HG03469 (cell line): ENCODE results near the gene ZNF331.
"Not testable (repeated sequence)": the region's sequence is repeated elsewhere in the genome, so short reads cannot be mapped to it uniquely, and the experiment has no call there.

ENCODE experiments used
- ATAC-seq: cut with Tn5 transposase; IDR thresholded peaks from one replicate; pipeline ENCODE4 v1.9.1; 2021; ENCODE audit warnings: mild to moderate bottlenecking, moderate library complexity, moderate number of reproducible peaks; ENCODE audit not compliant: unreplicated experiment

ZNF331 gene

DNA sequence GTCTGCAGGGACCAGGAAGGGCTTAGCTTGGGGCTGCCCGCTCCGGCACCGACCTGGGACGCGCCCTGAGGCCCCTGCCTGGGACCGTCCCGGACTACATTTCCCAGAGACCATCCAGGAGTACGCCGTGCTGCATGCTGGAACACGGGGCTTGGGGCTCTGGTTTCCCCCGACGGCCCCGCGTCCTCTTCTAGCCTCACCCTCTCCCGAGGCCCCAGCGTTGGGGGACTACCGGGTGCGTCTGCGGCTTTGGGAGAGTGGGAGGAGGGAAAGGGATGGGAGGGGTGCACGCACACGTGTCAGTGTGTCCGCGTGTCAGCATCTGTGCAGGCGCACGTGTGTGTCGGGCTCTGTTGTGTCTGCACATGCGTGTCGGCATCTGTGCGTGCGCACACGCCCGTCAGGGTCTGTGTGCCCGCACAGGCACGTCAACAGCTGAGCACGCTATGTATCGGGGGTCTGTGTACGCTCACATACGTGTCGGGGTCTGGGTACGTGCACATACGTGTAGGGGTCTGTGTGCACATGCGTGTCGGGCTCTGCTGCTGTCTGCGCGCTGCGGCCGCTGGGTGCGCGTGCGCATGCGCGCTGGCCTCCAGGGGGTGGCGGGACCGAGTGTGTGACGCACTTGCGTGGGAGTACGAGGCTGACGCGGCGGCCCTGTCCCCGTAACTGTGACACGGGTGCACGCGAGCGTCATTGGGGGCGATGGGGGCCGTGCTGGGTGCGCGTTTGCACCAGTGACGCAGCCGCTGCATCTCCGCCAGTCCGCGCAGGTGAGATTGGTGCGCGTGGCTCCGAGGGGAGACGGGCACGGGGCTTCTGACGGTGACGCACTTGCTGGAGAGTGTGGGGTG, at the start of gene ZNF331:
Gene ZNF331 (plus strand): TSS at position 625 of the 857 bp plus-strand sequence. CDS start 31,232 bp downstream, outside the sequence.
- peak; percentile 51 for ATAC-seq

DNA sequence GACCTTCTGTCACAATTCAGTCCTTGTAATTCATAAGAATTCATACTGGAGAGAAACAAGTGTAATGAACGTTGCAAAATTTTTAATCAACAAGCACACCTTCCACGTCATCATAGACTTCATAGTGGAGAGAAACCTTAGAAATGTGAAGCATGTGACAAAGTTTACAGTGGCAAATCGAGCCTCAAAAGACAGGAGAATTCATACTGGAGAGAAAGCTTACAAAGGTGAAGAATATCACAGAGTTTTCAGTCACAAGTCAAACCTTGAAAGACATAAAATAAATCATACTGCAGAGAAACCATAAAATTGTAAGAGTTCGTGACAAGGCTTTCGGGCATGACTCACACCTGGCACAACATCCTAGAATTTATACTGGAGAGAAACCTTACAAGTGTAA, 45.8 kb upstream of the ZNF331 start:
- ATAC-seq, result no peak

DNA sequence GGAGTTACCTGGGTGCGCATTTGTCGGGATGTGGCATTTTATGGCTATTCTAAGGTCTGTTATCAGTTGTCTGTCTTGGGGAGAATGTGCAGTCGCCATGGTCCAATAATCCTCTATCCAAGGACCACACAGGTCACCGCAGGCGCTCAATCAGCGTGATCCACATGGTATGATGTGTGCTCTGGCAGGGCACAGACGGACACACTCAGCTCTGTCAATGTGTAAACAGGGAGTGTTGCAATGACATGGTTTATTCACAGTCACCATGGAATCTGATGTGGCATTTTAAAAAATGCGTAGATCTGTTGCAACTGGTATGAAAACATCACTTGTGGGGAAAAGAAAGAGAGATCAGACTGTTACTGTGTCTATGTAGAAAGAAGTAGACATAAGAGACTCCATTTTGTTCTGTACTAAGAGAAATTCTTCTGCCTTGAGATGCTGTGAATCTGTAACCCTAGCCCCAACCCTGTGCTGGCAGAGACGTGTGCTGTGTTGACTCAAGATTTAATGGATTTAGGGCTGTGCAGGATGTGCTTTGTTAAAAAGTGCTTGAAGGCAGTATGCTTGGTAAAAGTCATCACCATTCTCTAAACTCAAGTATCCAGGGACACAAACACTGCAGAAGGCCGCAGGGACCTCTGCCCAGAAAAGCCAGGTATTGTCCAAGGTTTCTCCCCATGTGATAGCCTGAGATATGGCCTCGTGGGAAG, 40.5 kb upstream of the ZNF331 start:
- not testable (repeated sequence) for ATAC-seq

DNA sequence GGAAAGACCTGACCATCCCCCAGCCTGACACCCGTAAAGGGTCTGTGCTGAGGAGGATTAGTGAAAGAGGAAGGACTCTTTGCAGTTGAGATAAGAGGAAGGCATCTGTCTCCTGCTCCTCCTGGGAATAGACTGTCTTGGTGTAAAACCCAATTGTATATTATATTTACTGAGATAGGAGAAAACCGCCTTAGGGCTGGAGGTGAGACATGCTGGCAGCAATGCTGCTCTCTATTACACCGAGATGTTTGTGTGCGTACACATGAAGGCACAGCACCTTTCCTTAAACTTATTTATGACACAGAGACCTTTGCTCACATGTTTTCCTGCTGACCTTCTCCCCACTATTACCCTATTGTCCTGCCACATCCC, 39.9 kb upstream of the ZNF331 start:
- ATAC-seq, result not testable (repeated sequence)

DNA sequence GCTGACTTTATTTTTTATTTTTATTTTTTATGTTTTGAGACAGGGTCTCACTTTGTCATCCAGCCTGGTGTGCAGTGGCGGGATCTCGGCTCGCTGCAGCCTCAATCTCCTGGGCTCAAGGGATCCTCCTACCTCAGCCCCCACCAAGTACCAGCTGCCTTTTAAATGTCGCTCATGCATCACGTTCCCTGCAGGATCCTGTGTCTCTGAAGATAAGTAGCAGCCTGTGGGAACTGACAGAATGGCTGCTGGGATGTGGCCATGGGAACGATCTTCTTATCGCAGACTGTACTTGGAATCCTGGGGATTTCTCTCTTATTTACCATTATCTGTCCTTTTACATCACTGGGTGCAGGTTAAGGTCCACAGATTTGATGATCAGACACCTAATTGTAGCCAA, 34.8 kb upstream of the ZNF331 start:
- ATAC-seq, result not testable (repeated sequence)

DNA sequence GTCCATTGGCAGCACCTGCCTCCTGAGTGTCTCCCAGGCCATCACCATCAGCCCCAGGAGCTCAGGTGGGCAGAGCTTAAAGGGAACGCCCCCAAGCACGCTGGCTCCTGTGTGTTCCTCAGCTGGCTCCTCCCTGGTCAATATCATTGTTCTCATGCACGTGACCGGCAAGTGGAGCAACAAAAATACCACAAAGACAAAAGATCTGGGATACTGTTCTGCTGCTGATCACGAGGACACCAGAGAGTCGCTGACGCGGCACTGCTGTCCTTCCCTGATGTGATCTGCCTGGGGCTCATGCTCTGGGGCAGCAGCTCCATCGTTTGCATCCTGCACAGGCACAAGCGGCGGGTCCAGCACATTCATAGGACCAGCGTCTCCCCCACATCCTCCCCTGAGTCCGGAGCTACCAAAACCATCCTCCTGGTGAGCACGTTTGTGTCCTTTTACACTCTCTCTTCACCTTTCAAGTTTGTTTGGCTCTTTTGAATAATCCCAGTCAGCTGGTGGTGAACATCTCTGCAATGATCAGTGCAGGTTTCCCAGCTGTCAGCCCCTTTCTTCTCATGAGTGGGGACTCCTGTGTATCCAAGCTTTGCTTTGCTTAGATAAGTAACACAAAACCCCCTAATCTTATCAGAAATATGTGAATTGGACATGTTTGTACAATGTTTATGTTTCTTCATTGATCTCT, 34.1 kb upstream of the ZNF331 start:
- not testable (repeated sequence) for ATAC-seq

DNA sequence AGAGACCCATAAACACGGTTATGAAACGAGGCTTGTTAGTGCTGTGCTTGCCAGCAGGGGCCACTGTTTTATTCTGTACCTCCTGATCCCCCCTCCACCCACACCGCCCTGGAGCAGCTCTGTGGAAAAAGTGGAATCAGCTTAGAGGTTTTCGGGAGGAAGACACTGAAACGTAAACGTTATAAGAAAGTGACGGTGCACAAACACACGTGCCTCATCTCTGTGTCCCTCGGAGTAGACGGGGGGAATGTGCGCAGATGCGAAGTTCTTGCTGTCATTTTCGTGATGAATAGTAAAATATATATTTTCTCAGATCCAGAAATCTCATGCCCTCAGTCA, 33.6 kb upstream of the ZNF331 start:
- ATAC-seq, result not testable (repeated sequence)

DNA sequence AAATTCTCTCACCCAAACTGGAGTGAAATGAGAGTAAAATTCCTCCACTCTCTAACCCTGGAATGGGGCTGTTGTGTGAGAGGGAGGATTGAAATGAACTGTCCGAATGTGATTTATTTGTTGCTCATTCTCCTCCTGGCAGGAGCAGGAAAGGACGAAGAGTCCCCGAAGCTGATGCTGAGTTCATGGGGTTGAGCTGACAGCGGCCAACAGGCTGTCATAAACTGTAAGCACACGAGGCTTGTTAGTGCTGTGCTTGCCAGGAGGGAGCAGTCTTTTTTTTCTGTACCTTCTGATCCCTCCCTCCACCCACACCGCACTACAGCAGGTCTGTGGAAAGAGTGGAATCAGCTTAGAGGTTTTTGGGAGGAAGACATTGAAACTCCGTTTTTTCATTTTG, 33.1 kb upstream of the ZNF331 start:
- no peak for ATAC-seq

DNA sequence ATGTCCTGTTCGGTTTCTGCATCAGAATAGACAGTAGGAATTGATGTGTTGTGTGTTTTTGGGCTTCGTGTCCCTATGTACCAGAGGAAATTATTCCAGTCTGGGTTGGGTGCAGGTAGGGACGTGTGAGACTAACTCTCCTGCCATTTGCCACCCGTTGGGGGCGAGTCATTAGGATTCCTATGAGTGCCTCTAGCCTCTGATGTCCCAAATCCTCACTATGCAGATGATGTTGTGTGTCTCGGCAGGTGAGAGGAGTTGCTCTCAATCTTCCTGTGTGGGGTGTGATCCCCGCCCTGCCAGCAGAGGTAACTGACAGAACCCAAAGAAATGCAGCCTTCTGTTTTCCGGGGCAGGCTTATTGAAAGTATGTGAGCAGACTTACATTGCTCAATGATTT, 31.2 kb upstream of the ZNF331 start:
- no peak for ATAC-seq

DNA sequence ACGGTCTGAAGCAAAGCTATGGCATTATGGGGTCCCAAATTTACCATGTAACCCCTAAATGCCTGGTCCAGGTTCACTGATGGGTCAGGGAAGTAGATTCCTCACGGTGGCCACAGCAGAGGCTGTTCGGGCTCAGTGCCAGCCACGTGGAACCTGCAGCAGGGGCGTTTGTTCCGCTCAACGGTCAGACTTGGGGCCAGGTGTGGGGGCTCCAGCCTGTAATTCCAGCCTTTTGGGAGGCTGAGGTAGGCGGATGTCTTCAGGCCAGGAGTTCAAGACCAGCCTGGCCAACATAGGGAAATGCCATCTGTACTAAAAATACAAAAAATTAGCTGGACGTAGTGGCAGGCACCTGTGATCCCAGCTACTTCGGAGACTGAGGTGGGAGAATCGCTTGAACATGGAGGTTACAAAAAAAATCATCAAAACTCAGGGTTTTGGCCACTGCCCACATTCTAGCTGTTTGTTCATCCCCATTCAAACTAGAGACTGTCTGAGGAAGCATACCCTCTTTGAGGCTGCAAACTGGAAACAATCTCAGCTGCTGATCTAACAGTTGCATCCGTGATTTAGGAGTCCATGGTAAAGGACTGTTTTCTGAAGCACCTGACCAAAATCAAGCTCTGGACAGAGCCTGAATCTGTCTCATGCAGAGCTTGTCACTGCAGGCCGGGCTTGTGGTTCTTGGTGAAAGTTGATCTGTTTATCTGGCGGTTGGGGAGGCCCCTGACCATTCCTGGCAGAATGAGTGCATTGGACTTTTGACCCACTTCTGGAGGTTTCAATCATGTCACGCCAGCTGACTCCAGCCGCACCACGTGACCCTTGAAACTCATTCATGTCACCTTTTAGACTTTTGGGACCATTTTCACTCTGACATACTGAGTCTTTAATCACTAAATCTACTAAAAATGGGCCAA, 30.2 kb upstream of the ZNF331 start:
- no peak for ATAC-seq

DNA sequence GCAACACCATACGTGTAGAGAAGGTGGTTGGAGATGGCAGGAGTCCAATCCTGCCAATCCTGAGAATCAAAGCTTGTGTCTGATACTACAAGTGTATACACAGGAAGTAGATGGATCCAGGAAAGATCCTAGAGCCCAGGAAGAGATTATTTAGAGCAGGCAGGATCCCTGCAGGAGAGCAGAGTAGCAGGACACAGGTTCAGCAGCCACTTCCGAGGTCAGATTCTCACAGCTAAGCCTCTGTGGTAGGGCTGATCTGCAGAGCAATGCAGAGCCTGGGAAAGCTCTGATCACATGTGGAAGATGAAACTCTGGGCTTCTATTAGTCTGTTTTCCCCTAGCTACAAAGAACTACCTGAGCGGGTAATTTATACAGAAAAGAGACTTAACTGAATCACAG, 28.5 kb upstream of the ZNF331 start:
- no peak for ATAC-seq

DNA sequence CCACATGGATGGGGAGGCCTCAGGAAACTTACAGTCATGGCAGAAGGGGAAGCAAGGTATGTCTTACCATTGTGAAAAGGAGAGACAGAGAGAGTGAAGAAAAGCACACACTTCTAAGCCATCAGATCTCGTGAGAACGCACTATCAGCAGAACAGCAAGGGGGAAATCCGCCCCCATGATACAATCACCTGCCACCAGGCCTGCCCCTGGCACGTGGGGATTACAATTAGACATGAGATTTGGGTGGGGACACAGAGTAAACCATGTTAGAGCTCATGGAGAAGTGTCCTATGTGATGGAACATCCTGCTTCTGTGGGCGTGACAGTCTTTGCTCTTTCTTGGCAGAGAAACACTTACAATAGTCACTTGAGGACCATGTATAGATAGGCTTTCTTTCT, 28.1 kb upstream of the ZNF331 start:
- no peak for ATAC-seq

DNA sequence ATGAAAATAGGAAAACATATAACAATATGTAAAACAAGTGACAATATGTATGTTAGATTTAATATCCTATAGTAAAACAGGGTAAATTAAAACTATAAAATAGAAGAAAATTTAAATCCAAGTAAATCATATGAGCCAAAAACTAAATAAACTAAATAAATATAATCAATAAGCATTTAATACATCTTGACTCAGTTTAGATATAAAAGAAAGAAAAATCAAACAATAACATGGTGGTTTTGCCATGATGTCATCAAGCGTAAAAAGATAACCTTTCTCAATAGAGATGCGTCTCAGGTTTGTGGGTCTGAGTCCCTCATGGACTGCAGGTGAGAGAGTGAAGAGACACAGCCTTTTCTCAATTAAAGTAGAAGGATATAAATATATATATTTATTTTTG, 26.6 kb upstream of the ZNF331 start:
- no peak for ATAC-seq

DNA sequence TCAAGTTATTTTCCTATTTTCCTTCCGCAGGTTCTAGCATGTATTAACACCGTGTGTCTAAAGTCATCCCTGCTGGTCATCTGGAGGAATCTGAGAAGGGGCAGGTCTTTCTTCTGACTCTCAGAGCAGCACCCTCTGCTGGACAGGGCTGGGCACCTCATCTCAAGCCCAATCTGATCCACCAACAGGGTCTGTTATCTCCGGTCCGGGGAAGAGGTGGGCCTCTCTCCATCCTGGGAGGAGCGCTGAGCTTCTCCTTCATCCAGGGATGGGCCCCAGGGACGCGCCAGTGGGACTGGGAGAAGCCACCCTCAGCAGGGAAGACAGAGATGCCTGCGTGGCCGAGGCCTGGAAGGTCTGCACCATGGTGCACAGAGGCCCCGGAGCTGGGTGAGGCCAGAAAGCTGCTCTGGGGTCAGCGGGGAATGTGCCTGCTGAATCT, 26.0 kb upstream of the ZNF331 start:
- no peak for ATAC-seq

DNA sequence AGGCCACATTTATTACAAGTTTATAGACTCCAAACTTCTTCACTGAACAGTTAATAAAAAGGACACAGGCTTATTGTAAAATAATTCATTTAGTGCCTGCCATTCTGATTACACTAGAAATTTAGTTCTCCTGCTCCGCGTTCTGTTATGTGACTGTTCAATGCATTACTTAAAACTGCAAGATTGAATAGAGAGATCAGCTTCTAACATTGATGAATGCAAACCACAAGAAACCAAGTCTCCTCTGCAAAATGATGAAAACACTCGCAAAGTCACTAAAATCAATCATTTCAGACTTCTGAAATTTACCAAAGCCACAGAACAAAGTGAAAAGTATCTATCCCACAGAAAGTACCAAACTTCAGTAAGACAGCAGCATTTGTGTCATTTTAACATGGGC, 22.9 kb upstream of the ZNF331 start:
- ATAC-seq, result not testable (repeated sequence)

DNA sequence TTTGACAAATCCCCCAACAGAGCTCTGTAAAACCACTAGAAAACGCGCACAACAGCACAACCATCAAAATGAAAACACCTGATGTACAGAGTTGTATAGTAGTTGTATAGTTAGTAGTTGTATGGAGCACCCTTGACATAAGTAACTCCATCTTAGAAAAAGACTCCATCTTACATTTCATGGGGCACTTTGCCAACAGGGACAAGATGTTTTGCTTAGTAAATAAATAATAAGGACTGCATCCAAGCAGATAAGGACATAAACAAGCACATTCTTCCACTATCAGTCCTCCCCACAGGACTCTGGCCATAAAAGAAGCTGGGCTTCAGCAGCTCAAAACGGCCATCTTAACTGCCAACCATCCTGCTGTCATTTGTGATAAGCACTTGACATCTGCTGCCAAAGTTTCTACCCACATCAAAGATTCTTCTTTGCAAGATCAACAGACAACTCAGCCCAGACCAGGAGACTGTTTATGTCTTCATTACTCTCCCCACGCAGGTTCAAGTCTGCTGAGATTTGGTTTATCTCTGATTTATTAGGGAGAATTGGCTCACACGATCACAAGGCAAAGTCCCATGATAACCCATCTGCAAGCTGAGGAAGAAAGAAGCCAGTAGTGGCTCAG, 20.7 kb upstream of the ZNF331 start:
- ATAC-seq, result no peak

DNA sequence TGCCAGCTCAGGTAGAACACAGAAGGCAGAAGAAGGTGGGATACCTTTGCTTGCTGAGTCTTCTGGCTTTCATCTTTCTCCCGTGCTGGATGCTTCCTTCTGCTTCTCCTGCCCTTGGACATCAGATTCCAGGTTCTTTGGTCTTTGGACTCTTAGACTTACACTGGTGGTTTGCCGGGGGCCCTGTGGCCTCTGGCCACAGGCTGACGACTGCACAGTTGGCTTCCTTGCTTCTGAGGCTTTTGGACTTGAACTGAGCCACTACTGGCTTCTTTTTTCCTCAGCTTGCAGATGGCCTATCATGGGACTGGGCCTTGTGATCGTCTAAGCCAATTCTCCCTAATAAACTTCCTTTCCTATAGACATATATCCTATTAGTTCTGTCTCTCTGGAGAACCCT, 19.8 kb upstream of the ZNF331 start:
- ATAC-seq, result no peak

DNA sequence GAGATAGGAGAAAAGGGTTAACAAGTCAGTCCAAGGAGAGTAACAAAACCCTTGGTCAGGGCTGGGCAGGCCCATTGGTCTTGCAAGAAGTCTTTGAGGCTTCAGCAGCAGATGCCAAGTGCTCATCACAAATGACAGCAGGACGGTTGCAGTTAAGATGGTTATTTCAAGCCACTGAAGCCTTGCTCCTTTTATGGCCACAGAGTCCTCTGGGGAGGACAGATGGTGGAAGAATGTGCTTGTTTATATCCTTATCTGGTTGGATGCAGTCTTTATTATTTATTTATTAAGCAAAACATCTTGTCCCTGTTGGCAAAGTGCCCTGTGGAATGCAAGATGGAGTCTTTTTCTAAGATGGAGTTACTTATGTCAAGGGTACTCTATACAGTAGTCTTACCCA, 19.2 kb upstream of the ZNF331 start:
- no peak for ATAC-seq

DNA sequence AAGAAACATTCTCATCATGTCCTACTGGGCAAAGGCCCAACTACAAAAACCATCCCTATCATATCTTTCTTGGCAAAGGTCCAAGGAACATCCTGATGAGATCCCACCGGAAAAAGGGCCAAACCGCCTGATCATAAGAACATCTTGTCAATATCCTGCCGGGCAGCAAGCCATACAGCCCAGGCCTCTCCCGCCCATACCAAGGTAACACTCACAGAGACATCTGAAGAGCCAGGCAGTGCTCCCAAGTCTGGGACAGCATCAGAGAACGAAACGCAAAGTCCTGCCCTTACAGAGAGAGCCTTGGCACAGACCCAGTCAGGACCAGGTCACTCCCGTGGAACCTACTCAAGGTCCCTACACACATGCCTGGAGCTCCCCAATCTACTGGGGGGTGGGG, 18.5 kb upstream of the ZNF331 start:
- ATAC-seq, result no peak

DNA sequence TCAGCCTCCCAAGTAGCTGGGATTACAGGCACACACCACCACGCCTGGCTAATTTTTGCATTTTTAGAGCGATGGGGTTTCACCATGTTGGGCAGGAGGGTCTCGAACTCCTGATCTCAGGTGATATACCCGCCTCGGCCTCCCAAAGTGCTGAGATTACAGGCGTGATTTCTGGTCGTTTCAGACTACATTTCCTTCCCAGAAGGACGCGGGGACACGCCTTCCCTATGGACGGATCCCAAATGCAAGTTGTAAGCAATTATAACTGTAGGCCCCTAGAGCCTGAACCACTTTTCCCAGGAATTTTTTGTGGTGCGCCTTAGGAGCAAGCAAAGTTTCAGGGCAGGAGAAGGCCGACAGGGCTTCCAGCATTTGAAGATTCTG, 17.8 kb upstream of the ZNF331 start:
- no peak for ATAC-seq
